ENCODE data around the gene CPNE2.

DNA sequence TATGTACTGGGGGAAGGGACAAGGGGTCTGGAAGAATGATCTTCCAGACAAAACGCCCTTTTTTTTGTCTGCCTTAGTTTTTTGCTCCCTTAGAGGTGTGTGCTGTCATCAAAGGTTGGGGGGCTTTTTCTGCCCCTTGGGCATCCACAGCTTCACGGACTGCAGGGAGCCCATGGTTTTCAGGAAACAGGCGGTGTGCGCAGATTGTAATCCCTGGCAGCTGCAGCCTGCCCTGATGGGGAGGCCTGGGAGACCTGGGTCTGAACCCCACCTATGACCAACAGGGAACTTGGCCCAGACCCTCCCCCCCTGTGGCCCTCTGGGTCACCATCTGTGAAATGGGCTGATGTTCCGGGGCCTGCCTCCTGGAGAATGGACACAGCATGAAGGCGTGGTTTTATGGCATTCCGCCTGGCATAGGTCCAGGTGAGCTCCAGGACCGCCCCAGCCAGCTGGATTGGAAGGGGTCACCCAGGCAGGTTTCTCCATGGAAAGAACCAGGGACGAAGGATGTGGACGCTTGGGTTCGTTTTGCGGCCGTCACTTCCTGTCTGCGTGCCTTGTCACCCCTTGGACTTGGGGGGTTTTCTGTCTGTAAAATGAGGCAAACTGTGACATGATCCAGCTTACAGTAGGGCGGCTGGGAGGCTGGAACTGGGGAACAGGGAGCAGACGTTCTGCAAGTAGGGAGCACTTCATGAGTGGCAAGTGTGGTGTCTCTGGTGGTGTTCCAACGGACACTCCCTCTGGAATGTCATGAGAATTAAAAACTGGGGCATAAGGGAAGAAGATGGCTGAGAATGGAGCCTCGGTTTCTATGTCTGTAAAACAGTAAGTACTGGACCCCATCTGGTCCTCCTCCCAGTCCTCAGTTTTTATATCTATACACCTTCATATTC is 1.5 kb downstream of the CPNE2 start:
- TF ChIP-seq, protein P1, sequence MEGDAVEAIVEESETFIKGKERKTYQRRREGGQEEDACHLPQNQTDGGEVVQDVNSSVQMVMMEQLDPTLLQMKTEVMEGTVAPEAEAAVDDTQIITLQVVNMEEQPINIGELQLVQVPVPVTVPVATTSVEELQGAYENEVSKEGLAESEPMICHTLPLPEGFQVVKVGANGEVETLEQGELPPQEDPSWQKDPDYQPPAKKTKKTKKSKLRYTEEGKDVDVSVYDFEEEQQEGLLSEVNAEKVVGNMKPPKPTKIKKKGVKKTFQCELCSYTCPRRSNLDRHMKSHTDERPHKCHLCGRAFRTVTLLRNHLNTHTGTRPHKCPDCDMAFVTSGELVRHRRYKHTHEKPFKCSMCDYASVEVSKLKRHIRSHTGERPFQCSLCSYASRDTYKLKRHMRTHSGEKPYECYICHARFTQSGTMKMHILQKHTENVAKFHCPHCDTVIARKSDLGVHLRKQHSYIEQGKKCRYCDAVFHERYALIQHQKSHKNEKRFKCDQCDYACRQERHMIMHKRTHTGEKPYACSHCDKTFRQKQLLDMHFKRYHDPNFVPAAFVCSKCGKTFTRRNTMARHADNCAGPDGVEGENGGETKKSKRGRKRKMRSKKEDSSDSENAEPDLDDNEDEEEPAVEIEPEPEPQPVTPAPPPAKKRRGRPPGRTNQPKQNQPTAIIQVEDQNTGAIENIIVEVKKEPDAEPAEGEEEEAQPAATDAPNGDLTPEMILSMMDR (IDR thresholded peaks at IDR 0.05): no peak
- no peak for TF ChIP-seq POLR2A (IDR thresholded peaks at IDR 0.05)
